GM21390 (cell line): ENCODE measurements around the gene FAM81A.

Experiments
- ATAC-seq: cut with Tn5 transposase; IDR thresholded peaks from one replicate; pipeline ENCODE4 v1.9.1; 2021; ENCODE audit not compliant: unreplicated experiment

Gene FAM81A

GRCh38 chr15:59571606-59572005, 133.6 kb downstream of the FAM81A start:
- ATAC-seq, result no peak
